GM12878 (cell line): Measurements from ENCODE around the gene STAT3. TPM values are rescaled to one million over a fixed set of nuclear protein-coding genes. Genes with fewer than 3 reads are reported as not detected.

Experiments
- ATAC-seq: fragments of 200-7000 bp; cut with Tn5 transposase; 3 replicates; pipeline ENCODE4 v1.9.1; 2020; ENCODE audit warnings: mild to moderate bottlenecking, moderate library complexity
- BruUV-seq: library from RNA; stranded (reverse); fragments of 400-500 nt; replicated peaks from 2 replicates; lab custom pipeline; 2021; lab: Mats Ljungman, UMichigan
- CTCF ChIA-PET: fragments of 300-600 bp; sonication (Branson Sonifier 250); formaldehyde crosslinking; extraction: SDS; loops from one replicate; lab custom pipeline; 2021; ENCODE audit warnings: inconsistent platforms; lab: Yijun Ruan, JAX
- POLR2A ChIA-PET: fragments of 350-600 bp; formaldehyde crosslinking; extraction: SDS; loops from one replicate; lab custom pipeline; 2021; ENCODE audit warnings: inconsistent platforms; lab: Charles Lee
- RAD21 ChIA-PET: fragments of 300-600 bp; sonication (Branson Sonifier 250); formaldehyde crosslinking; loops from one replicate; lab custom pipeline; 2023; ENCODE audit warnings: antibody characterized with exemption; ENCODE audit not compliant: unreplicated experiment; lab: Charles Lee
- SMC1A ChIA-PET: fragments of 300-600 bp; sonication (Branson Sonifier 250); formaldehyde crosslinking; loops from one replicate; lab custom pipeline; 2023; ENCODE audit not compliant: unreplicated experiment, uncharacterized antibody; lab: Charles Lee
- DNase-seq: peaks from one replicate; pipeline ENCODE4 v3.0.0-alpha.2; 2011; ENCODE audit warnings: low read depth, low spot score
- FAIRE-seq: peaks from 3 replicates; lab custom pipeline; 2011; peaks lifted over from hg19 to GRCh38; lab: Jason Lieb, UNC
- H2AFZ ChIP-seq: 2 replicates; pipeline ENCODE4 v1.6.0; 2011; ENCODE audit warnings: low read depth, low read length, control low read depth; ENCODE audit not compliant: control insufficient read depth
- H3K27ac ChIP-seq: 2 replicates; pipeline ENCODE4 v1.5.1; 2011; ENCODE audit warnings: control low read depth; ENCODE audit not compliant: control insufficient read depth, insufficient read depth
- H3K27me3 ChIP-seq, 2 experiments: replicated peaks in 1 of 2; 2 replicates each; pipeline versions ENCODE4 v1.6.0 to v1.6.1; 2011; ENCODE audit warnings: low read length in 1 of 2; ENCODE audit not compliant: control insufficient read depth in 2 of 2, insufficient read depth in 2 of 2
- H3K36me3 ChIP-seq, 2 experiments: 2 replicates each; pipeline ENCODE4 v1.5.1; 2011; ENCODE audit warnings: low read length in 1 of 2; ENCODE audit not compliant: control insufficient read depth in 2 of 2, insufficient read depth in 2 of 2
- H3K4me1 ChIP-seq: 2 replicates; pipeline ENCODE4 v1.6.1; 2011; ENCODE audit warnings: mild to moderate bottlenecking, low read length, moderate library complexity, mixed read lengths; ENCODE audit not compliant: control insufficient read depth, insufficient read depth
- H3K4me2 ChIP-seq: 2 replicates; pipeline ENCODE4 v1.6.0; 2011; ENCODE audit warnings: control low read depth; ENCODE audit not compliant: control insufficient read depth, insufficient read depth
- H3K4me3 ChIP-seq: fragments of 200-600 bp; sonication (generic); 2 replicates; pipeline ENCODE4 v1.5.1; 2016
- H3K79me2 ChIP-seq: 2 replicates; pipeline ENCODE4 v1.6.0; 2011; ENCODE audit warnings: low read length; ENCODE audit not compliant: control insufficient read depth, insufficient read depth
- H3K9ac ChIP-seq: 2 replicates; pipeline ENCODE4 v1.8.0; 2011; ENCODE audit warnings: low read length, control low read depth, mixed read lengths; ENCODE audit not compliant: control insufficient read depth, insufficient read depth
- H3K9me3 ChIP-seq: replicated peaks from 3 replicates; pipeline ENCODE4 v1.5.1; 2011; ENCODE audit warnings: mild to moderate bottlenecking, low read length; ENCODE audit not compliant: control insufficient read depth, insufficient read depth
- H4K20me1 ChIP-seq: 2 replicates; pipeline ENCODE4 v1.6.0; 2011; ENCODE audit not compliant: control insufficient read depth, insufficient read depth
- CREB1 ChIP-seq: IDR thresholded peaks from 2 replicates; pipeline ENCODE4 v1.6.1; 2012; ENCODE audit warnings: low read depth, mild to moderate bottlenecking, inconsistent platforms
- MEF2B ChIP-seq: fragments of 450-650 bp; IDR thresholded peaks from 2 replicates; pipeline ENCODE4 v1.6.1; 2018; ENCODE audit warnings: mild to moderate bottlenecking, moderate library complexity; ENCODE audit not compliant: partially characterized antibody, poor library complexity, severe bottlenecking
- MTA3 ChIP-seq: IDR thresholded peaks from 2 replicates; pipeline ENCODE4 v1.6.1; 2012; ENCODE audit warnings: low read length, inconsistent platforms, borderline replicate concordance
- POLR2A ChIP-seq: IDR thresholded peaks from 2 replicates; pipeline ENCODE4 v1.6.1; 2011; ENCODE audit warnings: low read depth, mild to moderate bottlenecking, low read length
- SIX5 ChIP-seq: IDR thresholded peaks from 2 replicates; pipeline ENCODE4 v1.6.1; 2011; ENCODE audit warnings: mild to moderate bottlenecking, low read depth, low read length, moderate library complexity; ENCODE audit not compliant: severe bottlenecking
- SMAD1 ChIP-seq: fragments of 450-650 bp; IDR thresholded peaks from 2 replicates; pipeline ENCODE4 v1.6.1; 2018; ENCODE audit warnings: mild to moderate bottlenecking, low read depth; ENCODE audit not compliant: partially characterized antibody
- WGBS: methylation state at CpG from one replicate; pipeline ENCODE4 v1.1.6; 2016; ENCODE audit warnings: low lambda C conversion rate; ENCODE audit not compliant: insufficient replicate concordance, insufficient coverage; ENCODE audit errors: missing lambda C conversion rate; 5-methylcytosine and 5-hydroxymethylcytosine counted together
- in situ Hi-C: fragments of 300-500 bp; cut with MboI; formaldehyde crosslinking; loops from 9 replicates; pipeline ENCODE4 v1.14.3; 2018; ENCODE audit warnings: mixed read lengths
- intact Hi-C: fragments of 100-400 bp; cut with micrococcal nuclease; formaldehyde crosslinking; loops from one replicate; pipeline ENCODE4 v1.14.2; 2022; ENCODE audit not compliant: unreplicated experiment
- polyA plus RNA-seq, 11 experiments: library from polyadenylated mRNA; depleted of rRNA in 4 of 11; unstranded in 6 of 11; stranded (reverse) in 5 of 11; fragments of >200 nt; fragmentation: Nextera tagmentation in 4 of 11; fragmentation: Illumina TruSeq in 1 of 11; extraction: Ambion mirVana in 4 of 11; extraction: Trizol in 1 of 11; gene quantifications; 1 replicate in 1 of 11; 2 replicates in 10 of 11; pipeline versions ENCODE4 v1.2.1 to v1.2.3, GENCODE V29; 2011 to 2016; ENCODE audit warnings: inconsistent platforms in 2 of 11, missing spikeins in 2 of 11, low read depth in 1 of 11
- total RNA-seq, 4 experiments: library from RNA; depleted of rRNA in 3 of 4; stranded (reverse); fragments of >200 nt in 3 of 4; fragmentation: Illumina TruSeq in 1 of 4; extraction: Trizol in 1 of 4; gene quantifications; 2 replicates each; pipeline versions ENCODE4 v1.2.1 to v1.2.3, GENCODE V29; 2013 to 2021

STAT3 gene
- total and polyA plus RNA-seq, 10 of the 15 experiments (the other 5 are each of a cell fraction or from before 2014, with no cell fraction given) = 18.4 to 96.4 (median 60.9) TPM

DNA sequence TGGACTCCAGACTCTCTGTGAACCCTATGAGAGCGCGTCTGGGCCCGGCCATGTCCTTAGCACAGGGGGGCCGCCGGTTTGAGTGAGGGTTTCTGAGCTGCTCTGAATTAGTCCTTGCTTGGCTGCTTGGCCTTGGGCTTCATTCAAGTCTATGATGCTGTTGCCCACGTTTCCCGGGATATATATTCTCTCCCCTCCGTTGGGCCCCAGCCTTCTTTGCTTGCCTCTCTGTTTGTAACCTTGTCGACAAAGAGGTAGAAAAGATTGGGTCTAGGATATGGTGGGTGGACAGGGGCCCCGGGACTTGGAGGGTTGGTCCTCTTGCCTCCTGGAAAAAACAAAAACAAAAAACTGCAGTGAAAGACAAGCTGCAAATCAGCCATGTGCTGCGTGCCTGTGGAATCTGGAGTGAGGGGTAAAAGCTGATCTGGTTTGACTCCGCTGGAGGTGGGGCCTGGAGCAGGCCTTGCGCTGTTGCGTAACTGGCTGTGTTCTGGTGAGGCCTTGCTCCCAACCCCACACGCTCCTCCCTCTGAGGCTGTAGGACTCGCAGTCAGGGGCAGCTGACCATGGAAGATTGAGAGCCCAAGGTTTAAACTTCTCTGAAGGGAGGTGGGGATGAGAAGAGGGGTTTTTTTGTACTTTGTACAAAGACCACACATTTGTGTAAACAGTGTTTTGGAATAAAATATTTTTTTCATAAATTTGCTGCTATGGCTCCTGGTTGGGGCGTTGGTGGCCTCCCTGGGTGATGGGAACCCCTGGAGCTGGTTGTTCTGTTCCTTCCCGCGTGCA is 76.8 kb downstream of the STAT3 start:
- H3K9ac ChIP-seq = no peak overlapping the region
- DNase-seq = no peak
- H4K20me1 ChIP-seq = no peaks in the 10 kb centered on the region
- no peaks in the 10 kb centered on the region for H3K9me3 ChIP-seq
- SMC1A ChIA-PET = interaction anchor here (0.7 to 23.8 kb wide), 6 partner anchors 9 to 89 kb away, joined by 3 to 528 read pairs (median 4); partner anchors contain the start of gene STAT3
- no peaks in the 10 kb centered on the region for H3K27me3 ChIP-seq
- peaks cover 14 to 19% of the 10 kb centered on the region in 2 experiments; a peak in 3 of 4 replicates for H3K36me3 ChIP-seq
- H2AFZ ChIP-seq = no peak overlapping the region
- no peak for ATAC-seq
- no peak for TF ChIP-seq SIX5
- no peak for TF ChIP-seq CREB1
- peak; percentile 44; the same call in 1 of the 2 replicates for TF ChIP-seq MTA3
- TF ChIP-seq SMAD1 = no peak
- no peak for TF ChIP-seq MEF2B
- TF ChIP-seq POLR2A = 0 out of 2 replicates have a peak, but pooled peaks have one; percentile 31
- TF ChIP-seq, all 136 proteins: peak for 2
- POLR2A ChIA-PET = interaction anchor here (0.5 to 1.6 kb wide), 4 partner anchors 11 to 1438 kb away, joined by 3 to 5 read pairs (median 4); no protein-coding TSS in a partner anchor
- peak overlapping the region; percentile 53 for H3K27ac ChIP-seq
- 92% methylated on average over 19 of the region's 19 CpGs for WGBS
- CTCF ChIA-PET = interaction anchor here (0.6 to 22.1 kb wide), 16 partner anchors 11 to 216 kb away, joined by 3 to 732 read pairs (median 3); partner anchors contain the start of genes GHDC and STAT3
- BruUV-seq = TSS peak; percentile 81
- no peaks in the 10 kb centered on the region for H3K79me2 ChIP-seq
- RAD21 ChIA-PET = interaction anchor here (1.3 to 21.1 kb wide), 6 partner anchors 9 to 116 kb away, joined by 4 to 373 read pairs (median 7); no protein-coding TSS in a partner anchor
- H3K4me3 ChIP-seq = no peak overlapping the region
- no peak for FAIRE-seq
- H3K4me1 ChIP-seq = peaks cover 43% of the 10 kb centered on the region
- in situ Hi-C loops (no loop called here), intact Hi-C loops (loop anchor here (2.0 kb wide), 1 partner anchor 95 kb away; no protein-coding TSS in a partner anchor)
- H3K4me2 ChIP-seq = peak overlapping the region; percentile 54; the same call in 1 of the 2 replicates
